Gastrocnemius medialis (tissue), 4 donors: Measurements from ENCODE around the gene ECHDC3. TPM values are rescaled to one million over a fixed set of nuclear protein-coding genes. Genes with fewer than 3 reads are reported as not detected.

Experiments used
- ATAC-seq, 2 donors: fragments of 150-250 bp; one replicate each; pipeline ENCODE4 v1.9.1; 2016
- DNase-seq, 2 donors: peaks; one replicate each; pipeline ENCODE4 v3.0.0-alpha.2; 2019
- H3K27ac ChIP-seq, 4 donors: fragments of 200-600 bp; sonication (generic); 1 replicate in 1 of 4; 2 replicates in 3 of 4; pipeline ENCODE4 v1.5.1; 2016 to 2018; ENCODE audit warnings: mild to moderate bottlenecking in 2 of 4, moderate library complexity in 1 of 4
- H3K27me3 ChIP-seq, 3 donors: fragments of 200-600 bp; sonication (generic) in 2 of 3; 1 replicate in 1 of 3; 2 replicates in 2 of 3; pipeline versions ENCODE4 v1.5.1 to v1.6.0; 2016 to 2019; ENCODE audit warnings: mild to moderate bottlenecking in 1 of 3, moderate library complexity in 1 of 3
- H3K36me3 ChIP-seq, 2 donors: fragments of 200-600 bp; sonication (generic) in 1 of 2; one replicate each; pipeline ENCODE4 v1.5.1; 2017 to 2018
- H3K4me1 ChIP-seq, 2 donors: fragments of 200-600 bp; sonication (generic) in 1 of 2; one replicate each; pipeline ENCODE4 v1.5.1; 2016 to 2017; ENCODE audit warnings: mild to moderate bottlenecking in 2 of 2
- H3K4me3 ChIP-seq, 4 donors: fragments of 200-600 bp; sonication (generic) in 3 of 4; 1 replicate in 1 of 4; 2 replicates in 3 of 4; pipeline ENCODE4 v1.5.1; 2016 to 2019; ENCODE audit warnings: mild to moderate bottlenecking in 2 of 4
- H3K9me3 ChIP-seq, 3 donors: fragments of 200-600 bp; sonication (generic) in 2 of 3; 1 replicate in 1 of 3; 2 replicates in 2 of 3; pipeline ENCODE4 v1.5.1; 2016 to 2019
- POLR2A ChIP-seq, 2 donors: fragments of 450-650 bp; IDR thresholded peaks; one replicate each; pipeline ENCODE4 v1.6.1; 2017; ENCODE audit warnings: antibody characterized with exemption in 2 of 2, mild to moderate bottlenecking in 2 of 2, moderate library complexity in 2 of 2
- in situ Hi-C, 4 donors: fragments of 200-750 bp; cut with MboI; loops; one replicate each; pipeline versions ENCODE4 v1.15.0 to v1.8.0; 2017; ENCODE audit warnings: low sequenced_read_pairs in 4 of 4
- intact Hi-C: fragments of 100-400 bp; cut with DNase I; formaldehyde crosslinking; loops from one replicate; pipeline ENCODE4 v1.15.1; 2023; ENCODE audit warnings: low total_unique reads
- total RNA-seq, 4 donors: library from RNA; depleted of rRNA; stranded (reverse); fragments of >200 nt; gene quantifications; one replicate each; pipeline versions ENCODE4 v1.1.0 to v1.2.3, GENCODE V29; 2016
- TF ChIP-seq, protein P1 (sequence below), 5 experiments: fragments of 450-650 bp in 3 of 5; fragments of 200-600 bp in 2 of 5; sonication (generic) in 2 of 5; IDR thresholded peaks in 4 of 5; conservative IDR thresholded peaks in 1 of 5; 1 replicate in 4 of 5; 2 replicates in 1 of 5; pipeline ENCODE4 v1.5.1; 2016 to 2019; ENCODE audit warnings: antibody characterized with exemption in 5 of 5, mild to moderate bottlenecking in 3 of 5, moderate library complexity in 3 of 5

ECHDC3 gene
- total RNA-seq, 4 donors from 2014 or later = 465 to 605 (median 490) TPM

DNA sequence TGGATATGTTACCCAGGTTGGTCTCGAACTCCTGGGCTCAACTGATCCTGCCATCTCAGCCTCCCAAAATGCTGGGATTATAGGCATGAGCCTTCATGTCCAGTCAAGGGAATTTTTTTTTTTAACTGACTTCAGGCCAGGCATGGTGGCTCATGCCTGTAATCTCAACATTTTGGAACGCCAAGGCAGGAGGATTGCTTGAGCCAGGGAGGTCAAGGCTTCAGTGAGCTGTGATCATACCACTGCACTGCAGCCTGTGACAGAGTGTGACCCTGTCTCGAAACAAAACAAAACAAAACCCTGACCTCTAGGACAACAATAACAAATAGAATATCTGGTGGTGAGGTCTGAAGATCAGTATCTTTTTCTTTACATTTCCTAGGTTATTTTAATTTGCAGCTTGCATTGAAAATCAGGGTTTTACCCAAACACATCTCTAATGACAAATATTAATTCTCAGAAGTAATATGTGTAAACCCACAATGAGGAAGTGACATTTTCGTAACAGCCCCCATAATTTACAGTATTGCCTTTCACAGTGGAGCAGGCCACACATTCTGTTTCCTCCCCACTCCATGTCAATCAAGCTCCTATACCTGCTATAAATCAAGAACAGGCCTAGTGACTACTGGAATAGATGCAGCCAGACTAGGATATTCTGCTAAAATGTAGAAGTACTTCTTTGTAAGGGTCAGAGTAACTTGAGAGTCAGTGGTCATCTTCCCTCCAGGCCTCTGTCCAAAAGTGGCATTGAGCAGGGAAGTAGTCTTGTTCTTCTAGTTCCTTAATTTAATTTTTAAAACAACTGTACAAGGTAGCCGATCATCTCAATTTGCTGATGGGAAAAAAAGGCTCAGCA, 43.3 kb upstream of the ECHDC3 start:
- Histone ChIP-seq H3K27ac (no peak overlapping the region), H3K4me1 (no peaks in the 10 kb centered on the region), H3K27me3 (no peaks in the 10 kb centered on the region), H3K36me3 (no peaks in the 10 kb centered on the region), H3K4me3 (no peak overlapping the region), H3K9me3 (no peaks in the 10 kb centered on the region)
- TF ChIP-seq, protein P1, sequence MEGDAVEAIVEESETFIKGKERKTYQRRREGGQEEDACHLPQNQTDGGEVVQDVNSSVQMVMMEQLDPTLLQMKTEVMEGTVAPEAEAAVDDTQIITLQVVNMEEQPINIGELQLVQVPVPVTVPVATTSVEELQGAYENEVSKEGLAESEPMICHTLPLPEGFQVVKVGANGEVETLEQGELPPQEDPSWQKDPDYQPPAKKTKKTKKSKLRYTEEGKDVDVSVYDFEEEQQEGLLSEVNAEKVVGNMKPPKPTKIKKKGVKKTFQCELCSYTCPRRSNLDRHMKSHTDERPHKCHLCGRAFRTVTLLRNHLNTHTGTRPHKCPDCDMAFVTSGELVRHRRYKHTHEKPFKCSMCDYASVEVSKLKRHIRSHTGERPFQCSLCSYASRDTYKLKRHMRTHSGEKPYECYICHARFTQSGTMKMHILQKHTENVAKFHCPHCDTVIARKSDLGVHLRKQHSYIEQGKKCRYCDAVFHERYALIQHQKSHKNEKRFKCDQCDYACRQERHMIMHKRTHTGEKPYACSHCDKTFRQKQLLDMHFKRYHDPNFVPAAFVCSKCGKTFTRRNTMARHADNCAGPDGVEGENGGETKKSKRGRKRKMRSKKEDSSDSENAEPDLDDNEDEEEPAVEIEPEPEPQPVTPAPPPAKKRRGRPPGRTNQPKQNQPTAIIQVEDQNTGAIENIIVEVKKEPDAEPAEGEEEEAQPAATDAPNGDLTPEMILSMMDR (IDR thresholded peaks at IDR 0.05 in 4 of 5, conservative IDR thresholded peaks at IDR 0.05 in 1 of 5) = no peak
- no peak for TF ChIP-seq POLR2A (IDR thresholded peaks at IDR 0.05)
- in situ Hi-C loops (no loop called here), intact Hi-C loops (no loop called here)
- DNase-seq = no peak
- ATAC-seq = no peak

DNA sequence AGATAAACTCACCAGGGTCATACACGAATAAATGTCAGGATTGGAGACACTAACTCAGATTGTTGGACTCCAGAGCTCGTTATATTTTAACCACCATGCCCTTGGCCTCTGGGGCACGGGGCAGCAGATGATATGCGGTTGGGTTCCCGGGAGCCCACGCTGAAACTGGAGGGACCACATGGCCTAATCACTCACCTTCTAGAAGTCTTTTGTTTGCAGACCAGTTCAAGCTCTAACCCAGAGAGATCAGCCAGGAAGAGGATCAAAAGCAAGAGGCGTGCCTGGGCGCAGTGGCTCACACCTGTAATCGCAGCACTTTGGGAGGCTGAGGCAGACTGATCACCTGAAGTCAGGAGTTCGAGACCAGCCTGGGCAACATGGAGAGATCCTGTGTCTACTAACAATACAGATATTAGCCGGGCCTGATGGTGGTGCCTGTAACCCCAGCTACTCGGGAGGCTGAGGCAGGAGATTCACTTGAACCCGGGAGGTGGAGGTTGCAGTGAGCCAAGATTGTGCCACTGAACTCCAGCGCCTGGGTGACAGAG, 42.6 kb upstream of the ECHDC3 start:
- H3K27me3 ChIP-seq = no peaks in the 10 kb centered on the region
- H3K4me3 ChIP-seq = no peak overlapping the region
- no peak for TF ChIP-seq POLR2A (IDR thresholded peaks at IDR 0.05)
- no peak for ATAC-seq
- no peaks in the 10 kb centered on the region for H3K4me1 ChIP-seq
- intact Hi-C loops = no loop called here
- no peaks in the 10 kb centered on the region for H3K9me3 ChIP-seq
- in situ Hi-C loops = no loop called here
- H3K36me3 ChIP-seq = no peaks in the 10 kb centered on the region
- no peak for DNase-seq
- no peak overlapping the region for H3K27ac ChIP-seq

DNA sequence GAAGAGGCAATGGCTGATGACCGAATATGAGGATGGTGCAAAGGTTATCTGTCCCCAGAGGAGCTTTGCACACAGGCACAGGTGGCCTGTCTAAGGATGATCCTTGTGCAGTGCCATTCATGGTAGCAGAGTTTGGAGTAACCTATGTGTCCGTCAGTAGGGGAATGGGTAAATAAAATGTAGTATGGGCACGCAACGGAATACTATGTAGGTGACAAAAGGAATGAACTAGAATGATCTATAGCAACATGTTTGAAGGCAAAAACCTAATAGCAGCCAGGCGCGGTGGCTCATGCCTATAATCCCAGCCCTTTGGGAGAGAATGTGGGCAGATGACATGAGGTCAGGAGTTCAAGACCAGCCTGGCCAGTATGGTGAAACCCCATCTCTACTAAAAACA, 41.6 kb upstream of the ECHDC3 start:
- no peak overlapping the region for H3K4me3 ChIP-seq
- TF ChIP-seq, protein P1 (IDR thresholded peaks at IDR 0.05 in 4 of 5, conservative IDR thresholded peaks at IDR 0.05 in 1 of 5) = no peak
- no peak for TF ChIP-seq POLR2A (IDR thresholded peaks at IDR 0.05)
- DNase-seq (no peak), ATAC-seq (no peak)
- H3K27me3 ChIP-seq = no peaks in the 10 kb centered on the region
- intact Hi-C loops = no loop called here
- no peaks in the 10 kb centered on the region for H3K9me3 ChIP-seq
- no peaks in the 10 kb centered on the region for H3K4me1 ChIP-seq
- in situ Hi-C loops = no loop called here
- no peak overlapping the region for H3K27ac ChIP-seq
- no peaks in the 10 kb centered on the region for H3K36me3 ChIP-seq

DNA sequence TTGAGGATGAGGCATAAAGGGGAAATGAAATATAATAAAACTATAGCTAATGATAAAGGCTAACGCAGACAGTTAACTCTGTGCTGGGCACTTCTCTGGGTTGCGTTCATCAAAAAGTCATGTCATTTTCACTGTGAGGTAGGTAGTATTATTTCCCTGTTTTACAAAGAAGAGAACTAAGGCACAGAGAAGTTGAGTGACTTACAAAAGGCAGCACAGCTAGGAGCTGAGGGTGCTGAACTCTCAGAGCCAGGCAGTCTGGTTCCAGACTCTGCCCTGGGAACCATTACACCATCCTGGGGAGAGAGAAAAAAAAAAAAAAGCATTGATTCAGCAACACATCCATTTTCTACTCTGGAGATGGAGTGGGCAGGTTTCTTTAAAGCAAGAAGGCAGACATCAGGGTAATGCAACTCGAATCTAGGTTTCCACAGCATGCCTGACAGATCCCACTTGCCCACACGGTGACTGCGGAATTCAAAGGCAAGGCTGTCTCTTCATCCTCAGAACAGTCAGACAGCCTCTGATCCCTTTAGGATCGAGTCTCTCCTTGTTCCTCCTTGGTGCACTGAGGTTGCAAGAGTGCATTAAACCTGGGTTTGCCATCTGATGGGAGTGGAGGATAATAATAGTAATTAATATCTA, 40.6 kb upstream of the ECHDC3 start:
- Histone ChIP-seq H3K36me3 (no peaks in the 10 kb centered on the region), H3K9me3 (no peaks in the 10 kb centered on the region), H3K4me1 (no peaks in the 10 kb centered on the region), H3K27me3 (no peaks in the 10 kb centered on the region), H3K4me3 (no peak overlapping the region), H3K27ac (no peak overlapping the region)
- intact Hi-C loops (no loop called here), in situ Hi-C loops (no loop called here)
- no peak for ATAC-seq
- DNase-seq = no peak
- TF ChIP-seq, protein P1 (IDR thresholded peaks at IDR 0.05 in 4 of 5, conservative IDR thresholded peaks at IDR 0.05 in 1 of 5) = no peak

DNA sequence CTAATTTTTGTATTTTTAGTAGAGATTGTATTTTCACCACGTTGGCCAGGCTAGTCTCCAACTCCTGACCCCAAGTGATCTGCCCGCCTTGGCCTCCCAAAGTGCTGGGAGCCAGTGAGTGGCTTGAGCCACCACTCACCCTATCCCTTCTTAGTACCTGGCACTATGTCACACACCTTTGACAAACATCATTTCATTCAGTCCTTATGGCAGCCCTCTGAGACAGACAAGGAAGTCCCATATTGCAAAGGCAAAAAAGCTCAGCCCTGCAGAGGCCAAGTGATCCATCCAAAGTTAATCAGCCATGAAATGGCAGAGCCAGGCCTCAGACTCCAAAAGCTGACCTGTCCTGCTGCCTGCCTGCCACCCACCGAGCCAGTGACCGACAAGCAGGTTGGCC, 39.9 kb upstream of the ECHDC3 start:
- no peaks in the 10 kb centered on the region for H3K9me3 ChIP-seq
- DNase-seq (no peak), ATAC-seq (no peak)
- H3K4me1 ChIP-seq = no peaks in the 10 kb centered on the region
- TF ChIP-seq, protein P1 (IDR thresholded peaks at IDR 0.05 in 4 of 5, conservative IDR thresholded peaks at IDR 0.05 in 1 of 5) = no peak
- TF ChIP-seq POLR2A (IDR thresholded peaks at IDR 0.05) = no peak
- no peak overlapping the region for H3K4me3 ChIP-seq
- intact Hi-C loops (no loop called here), in situ Hi-C loops (no loop called here)
- no peak overlapping the region for H3K27ac ChIP-seq
- no peaks in the 10 kb centered on the region for H3K27me3 ChIP-seq
- no peaks in the 10 kb centered on the region for H3K36me3 ChIP-seq
